ENCODE measurements around the gene TP53INP2. TPM values are rescaled to one million over a fixed set of nuclear protein-coding genes. Genes with fewer than 3 reads are reported as not detected.
A peak's percentile ranks its signal among the peaks of the same experiment; 100 is the strongest.

Gene TP53INP2
- total RNA-seq, 1 experiment from 2014 or later, result 1.8 TPM

- POLR2A ChIA-PET, result interaction anchor here (1.2 kb wide), 1 partner anchor 306 kb away, joined by 3 read pairs; the partner anchor contains the start of gene ITCH
- Mint-ChIP-seq H3K9me3 (ENCODE audit: unreplicated experiment) (no peaks in the 10 kb centered on the region), H3K4me3 (ENCODE audit: unreplicated experiment) (no peak overlapping the region), H3K27me3 (ENCODE audit: insufficient read depth, unreplicated experiment) (no peaks in the 10 kb centered on the region), H3K4me1 (ENCODE audit: insufficient read depth, unreplicated experiment) (no peaks in the 10 kb centered on the region), H3K27ac (ENCODE audit: low read depth, unreplicated experiment) (no peak overlapping the region), H3K36me3 (ENCODE audit: insufficient read depth, unreplicated experiment) (no peaks in the 10 kb centered on the region)
- intact Hi-C loops (cut with micrococcal nuclease), result no loop called here
- TF ChIP-seq CTCF (IDR thresholded peaks at IDR 0.05; ENCODE audit: unreplicated experiment), result no peak
- no TSS peak for BruUV-seq (replicated peaks)
- CTCF ChIA-PET, result interaction anchor here (0.7 kb wide), 2 partner anchors 14 to 349 kb away, joined by 3 read pairs; no protein-coding TSS in a partner anchor
- DNase-seq (ENCODE audit: unreplicated experiment), result no peak
Observed at GRCh38 chr20:34669094-34669493, 35.0 kb upstream of the TP53INP2 start.

GRCh38 chr20:34673412-34673811, 30.7 kb upstream of the TP53INP2 start:
- H3K27ac Mint-ChIP-seq (ENCODE audit: low read depth, unreplicated experiment), result no peak overlapping the region
- H3K36me3 Mint-ChIP-seq (ENCODE audit: insufficient read depth, unreplicated experiment), result peaks cover 7% of the 10 kb centered on the region
- H3K4me1 Mint-ChIP-seq (ENCODE audit: insufficient read depth, unreplicated experiment), result peaks cover 6% of the 10 kb centered on the region
- H3K27me3 Mint-ChIP-seq (ENCODE audit: insufficient read depth, unreplicated experiment), result no peaks in the 10 kb centered on the region
- H3K9me3 Mint-ChIP-seq (ENCODE audit: unreplicated experiment), result no peaks in the 10 kb centered on the region
- BruUV-seq (replicated peaks), result no TSS peak
- POLR2A ChIA-PET, result interaction anchor here (2.3 kb wide), 1 partner anchor 10 kb away, joined by 8 read pairs; no protein-coding TSS in a partner anchor
- TF ChIP-seq CTCF (IDR thresholded peaks at IDR 0.05; ENCODE audit: unreplicated experiment), result no peak
- no peak overlapping the region for H3K4me3 Mint-ChIP-seq (ENCODE audit: unreplicated experiment)
- intact Hi-C loops (cut with micrococcal nuclease), result no loop called here
- DNase-seq (ENCODE audit: unreplicated experiment), result no peak
- CTCF ChIA-PET, result interaction anchor here (1.1 to 1.2 kb wide), 2 partner anchors 35 to 93 kb away, joined by 3 to 4 read pairs; no protein-coding TSS in a partner anchor

- ChIA-PET POLR2A (interaction anchor here (0.5 to 3.6 kb wide), 17 partner anchors 9 to 495 kb away, joined by 3 to 44 read pairs (median 4); partner anchors contain the start of genes DYNLRB1 and TP53INP2), CTCF (interaction anchor here (0.6 to 1.3 kb wide), 6 partner anchors 9 to 268 kb away, joined by 3 read pairs; partner anchors contain the start of gene TP53INP2)
- Mint-ChIP-seq H3K27ac (ENCODE audit: low read depth, unreplicated experiment) (peak overlapping the region; percentile 95), H3K27me3 (ENCODE audit: insufficient read depth, unreplicated experiment) (no peaks in the 10 kb centered on the region), H3K9me3 (ENCODE audit: unreplicated experiment) (no peaks in the 10 kb centered on the region), H3K36me3 (ENCODE audit: insufficient read depth, unreplicated experiment) (peaks cover 7% of the 10 kb centered on the region), H3K4me1 (ENCODE audit: insufficient read depth, unreplicated experiment) (peaks cover 6% of the 10 kb centered on the region), H3K4me3 (ENCODE audit: unreplicated experiment) (peak overlapping the region; percentile 90)
- no peak for TF ChIP-seq CTCF (IDR thresholded peaks at IDR 0.05; ENCODE audit: unreplicated experiment)
- intact Hi-C loops (cut with micrococcal nuclease), result no loop called here
- DNase-seq (ENCODE audit: unreplicated experiment), result no peak
- BruUV-seq (replicated peaks), result no TSS peak
Observed at GRCh38 chr20:34675561-34675960, 28.6 kb upstream of the TP53INP2 start.

GRCh38 chr20:34675993-34676641, 28.0 kb upstream of the TP53INP2 start:
- Mint-ChIP-seq H3K4me1 (ENCODE audit: insufficient read depth, unreplicated experiment) (peaks cover 6% of the 10 kb centered on the region), H3K9me3 (ENCODE audit: unreplicated experiment) (no peaks in the 10 kb centered on the region), H3K4me3 (ENCODE audit: unreplicated experiment) (peak overlapping the region; percentile 90), H3K27me3 (ENCODE audit: insufficient read depth, unreplicated experiment) (no peaks in the 10 kb centered on the region), H3K27ac (ENCODE audit: low read depth, unreplicated experiment) (peak overlapping the region; percentile 95), H3K36me3 (ENCODE audit: insufficient read depth, unreplicated experiment) (peaks cover 7% of the 10 kb centered on the region)
- DNase-seq (ENCODE audit: unreplicated experiment), result no peak
- intact Hi-C loops (cut with micrococcal nuclease), result loop anchor here (2.0 kb wide), 1 partner anchor 29 kb away; the partner anchor contains the start of gene TP53INP2
- TSS peak; percentile 50 for BruUV-seq (replicated peaks)
- POLR2A ChIA-PET, result interaction anchor here (0.5 to 3.6 kb wide), 21 partner anchors 9 to 495 kb away, joined by 3 to 44 read pairs (median 4); partner anchors contain the start of genes DYNLRB1 and TP53INP2
- no peak for TF ChIP-seq CTCF (IDR thresholded peaks at IDR 0.05; ENCODE audit: unreplicated experiment)
- CTCF ChIA-PET, result interaction anchor here (0.6 to 1.3 kb wide), 5 partner anchors 12 to 267 kb away, joined by 3 to 4 read pairs (median 3); partner anchors contain the start of gene MAP1LC3A
